Nucleus accumbens (tissue), 56 donors: Measurements from ENCODE around the gene DBNL.
A peak's percentile ranks its signal among the peaks of the same experiment; 100 is the strongest.

Experiments
- DNase-seq, 56 donors: peaks; one replicate each; lab custom pipeline; 2025; lab: John Stamatoyannopoulos, UW

The DBNL gene

DNA sequence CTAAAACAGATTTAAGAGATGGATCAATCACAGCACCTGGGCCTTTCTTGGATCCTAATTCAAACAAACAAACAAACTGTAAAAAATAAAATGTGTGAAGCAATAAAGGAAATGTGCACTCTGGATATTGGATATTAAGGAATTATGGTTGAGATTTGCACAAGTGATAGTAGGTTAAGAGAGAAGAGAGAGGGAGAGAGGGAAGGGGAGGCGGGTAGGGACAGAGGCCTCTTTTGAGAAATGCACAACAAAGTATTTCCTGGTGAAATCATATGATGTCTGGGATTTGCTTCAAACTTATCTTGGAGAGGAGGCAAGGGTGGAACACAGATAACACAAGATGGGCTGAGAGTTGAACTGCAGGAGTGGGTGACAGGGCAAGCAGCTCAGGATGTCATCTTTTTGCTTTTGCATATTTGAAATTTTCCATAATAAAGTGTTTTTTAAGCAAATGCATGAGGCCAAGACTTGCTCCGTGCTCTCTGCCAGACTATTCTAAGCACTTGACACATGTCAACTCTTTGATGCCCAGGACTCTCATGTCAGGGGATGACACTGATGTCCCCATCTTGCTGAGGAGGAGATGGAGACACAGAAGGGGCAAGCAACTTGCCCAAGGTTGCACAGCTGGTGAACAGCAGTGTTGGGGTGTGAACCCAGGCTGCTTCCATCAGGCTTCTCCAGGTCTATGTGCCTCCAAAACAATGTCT, 50.5 kb downstream of the DBNL start:
- no peak for DNase-seq

DNA sequence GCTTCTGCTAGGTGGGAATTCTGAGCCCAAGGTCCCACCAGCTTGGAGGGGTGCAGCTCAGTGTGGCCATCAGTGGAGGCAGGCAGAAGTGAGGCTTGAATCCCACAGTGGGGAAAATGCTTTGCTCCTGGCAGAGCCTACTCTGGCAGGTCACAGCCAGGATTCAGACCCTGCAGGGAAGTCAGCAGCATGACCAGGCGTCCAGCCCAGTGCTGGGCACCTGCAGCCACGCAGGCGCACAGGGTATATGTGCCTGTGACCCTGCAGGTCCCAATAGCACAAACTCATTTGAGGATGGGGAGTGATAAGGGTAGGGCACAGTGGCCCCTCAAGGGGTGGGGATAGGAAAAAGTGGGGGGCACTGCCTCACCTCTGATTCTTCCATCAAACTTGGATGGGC, 51.3 kb downstream of the DBNL start:
- no peak for DNase-seq

DNA sequence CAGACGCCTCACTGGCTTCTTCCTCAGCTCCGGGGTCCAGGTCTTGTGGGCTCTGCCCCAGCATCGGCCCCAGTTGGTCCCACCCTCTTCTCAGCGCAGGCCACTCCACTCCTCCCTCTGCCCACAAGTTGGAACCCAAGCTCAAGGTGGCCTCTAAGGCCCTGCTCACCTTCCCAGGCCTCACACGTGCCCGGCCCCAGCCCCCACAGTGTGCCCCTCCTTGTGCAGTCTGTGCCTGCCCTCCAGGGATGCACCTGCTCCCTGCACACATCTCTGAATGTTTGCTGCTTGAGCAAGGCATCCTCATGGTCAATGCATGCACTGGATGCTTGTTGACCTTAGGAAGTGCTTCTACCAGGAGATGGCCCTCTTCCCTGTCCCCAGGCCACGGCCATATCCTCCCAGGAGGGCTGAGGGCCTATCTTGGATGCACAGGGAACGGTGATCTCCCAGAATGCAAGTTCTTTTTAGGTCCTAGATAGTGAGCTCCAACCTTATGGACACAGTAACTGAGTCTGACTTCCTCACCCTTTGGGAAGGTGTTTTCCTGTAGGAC, 51.9 kb downstream of the DBNL start:
- no peak for DNase-seq

DNA sequence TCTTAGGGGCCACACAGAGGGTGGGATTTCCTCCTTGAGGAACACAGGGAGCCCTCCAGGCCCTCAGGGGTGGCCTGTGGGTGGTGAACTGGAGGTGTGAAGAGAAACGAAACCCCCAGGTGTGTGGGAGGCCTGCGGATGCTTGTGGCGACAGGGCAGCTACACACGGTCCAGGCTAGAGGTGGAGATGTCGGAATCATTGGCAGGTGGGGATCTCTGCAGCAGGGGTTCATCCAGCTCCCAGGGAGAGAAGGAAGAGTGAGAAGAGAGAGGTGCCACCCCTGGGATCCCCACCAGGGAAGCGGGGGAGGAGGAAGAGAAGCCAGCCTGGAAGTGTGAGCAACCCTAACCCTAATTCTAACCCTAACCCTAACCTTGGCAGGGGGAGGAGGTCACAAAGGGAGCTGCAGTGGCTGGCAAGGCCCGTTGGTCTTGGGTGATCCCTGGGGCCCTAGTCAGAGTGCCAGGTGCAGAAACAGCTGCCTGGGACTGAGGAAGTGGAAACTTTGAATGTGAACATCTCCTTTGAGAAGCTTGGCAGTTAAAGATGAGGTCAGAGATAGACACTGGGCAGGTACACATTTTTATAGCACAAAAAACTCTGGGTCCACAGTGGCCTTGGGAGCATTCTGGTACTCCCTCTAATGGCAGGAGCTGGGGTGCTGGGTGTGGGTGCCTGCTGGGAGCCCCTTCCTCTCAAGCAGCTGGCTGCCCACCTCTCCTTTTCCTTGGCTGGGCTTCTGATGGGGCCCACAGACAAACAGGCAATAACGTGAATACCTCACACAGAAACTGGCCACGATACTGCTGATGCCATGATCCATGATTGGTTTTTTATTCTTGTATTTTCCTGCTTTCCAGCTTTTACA, 52.8 kb downstream of the DBNL start:
- no peak for DNase-seq

DNA sequence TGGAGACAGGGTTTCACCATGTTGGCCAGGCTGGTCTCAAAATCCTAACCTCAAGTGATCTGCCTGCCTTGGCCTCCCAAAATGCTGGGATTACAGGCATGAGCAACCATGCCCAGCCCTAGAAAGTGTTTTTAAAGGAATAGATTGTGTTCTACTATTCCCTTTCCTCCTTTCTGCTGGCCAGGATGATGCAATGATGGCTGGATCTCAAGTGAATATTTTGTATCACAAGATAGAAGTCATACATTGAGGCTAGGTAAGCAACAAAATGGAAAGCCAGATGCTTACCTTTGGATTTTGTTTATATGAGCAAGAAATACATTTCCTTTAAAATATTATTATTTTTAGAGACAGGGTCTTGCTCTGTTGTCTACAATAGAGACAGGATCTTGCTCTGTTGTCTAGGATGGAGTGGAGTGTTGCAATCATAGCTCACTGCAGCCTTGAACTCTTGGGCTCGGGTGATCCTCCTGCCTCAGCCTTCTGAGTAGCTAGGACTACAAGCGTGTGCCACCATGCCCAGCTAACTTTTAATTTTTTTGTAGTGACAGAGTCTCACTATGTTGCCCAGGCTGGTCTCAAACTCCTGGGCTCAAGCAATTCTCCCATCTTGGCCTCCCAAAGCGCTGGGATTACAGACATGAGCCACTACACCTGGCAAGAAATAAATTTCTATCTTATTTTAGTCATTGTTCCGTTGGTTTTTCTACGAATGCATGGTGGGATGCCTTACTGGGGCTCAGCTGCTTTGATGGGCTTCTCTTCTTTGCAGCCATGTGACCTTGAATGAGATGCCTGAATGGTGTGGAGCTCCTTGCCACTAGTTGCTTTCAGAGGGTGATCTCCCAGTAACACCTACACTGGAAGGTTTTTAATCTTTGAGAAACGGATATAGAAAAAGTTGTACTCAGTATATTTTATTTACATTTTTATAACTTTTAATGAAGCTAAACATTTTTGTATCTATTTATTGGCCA, 53.9 kb downstream of the DBNL start:
- DNase-seq = no peak

DNA sequence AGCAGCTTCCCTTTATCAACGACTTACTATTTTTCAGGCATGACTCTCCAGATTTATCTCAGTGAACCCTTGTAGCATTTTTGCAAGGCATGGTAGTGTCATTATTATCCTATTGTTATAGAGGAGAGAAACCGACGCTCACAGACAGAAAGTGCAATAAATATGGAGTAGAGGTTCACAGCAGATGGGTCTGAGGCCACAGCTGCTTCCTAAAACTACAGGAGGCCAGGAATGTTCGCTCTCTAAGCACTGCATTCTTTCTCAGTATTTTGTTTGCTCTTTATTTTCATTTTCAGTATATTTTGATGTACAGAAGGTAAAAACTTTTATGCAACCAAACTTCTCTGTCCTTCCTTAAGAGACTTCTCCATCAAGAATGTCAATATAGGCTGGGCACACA, 55.2 kb downstream of the DBNL start:
- no peak for DNase-seq

DNA sequence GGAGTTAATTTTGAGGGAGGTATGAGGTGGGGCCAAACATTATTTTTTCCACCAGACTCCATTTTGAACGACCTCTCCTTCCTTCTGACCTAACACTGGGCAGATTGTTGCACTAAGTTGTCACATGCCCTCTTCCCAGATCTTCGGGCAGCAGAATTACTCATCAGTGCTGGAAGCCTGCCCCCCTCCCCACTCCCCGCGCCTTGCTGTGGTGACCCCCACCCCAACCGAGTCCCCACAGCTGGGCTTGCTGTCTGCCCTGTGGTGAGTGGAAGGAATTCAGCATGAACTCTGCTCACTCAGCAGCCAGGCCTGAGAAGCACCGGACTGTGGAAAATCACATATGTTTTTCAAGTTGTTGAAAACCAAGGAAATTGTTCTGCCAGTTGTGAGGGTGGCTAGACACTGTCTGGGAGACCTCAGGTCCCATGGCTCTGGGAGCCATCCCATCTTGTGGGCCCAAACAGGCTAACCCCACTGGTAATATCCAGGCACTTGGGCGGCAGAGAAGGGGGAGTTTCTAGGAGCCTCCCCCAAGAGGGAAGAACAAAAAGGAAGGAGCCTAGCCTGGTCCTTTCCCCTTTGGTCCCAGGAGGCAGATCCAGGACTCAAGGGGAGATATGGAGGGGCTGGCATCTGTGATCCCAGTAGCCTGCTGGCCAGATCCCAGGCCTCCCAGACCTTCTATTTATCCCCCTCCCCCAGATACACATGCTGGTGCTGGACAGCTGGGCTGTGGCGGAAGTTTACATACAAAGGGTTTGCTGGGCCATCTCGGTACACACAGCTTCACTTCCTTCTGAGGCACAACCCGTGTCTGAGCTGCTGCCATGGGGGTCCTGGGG, 56.2 kb downstream of the DBNL start:
- peak in 11 of 56 donors; percentile 7 to 69 (median 37) for DNase-seq

DNA sequence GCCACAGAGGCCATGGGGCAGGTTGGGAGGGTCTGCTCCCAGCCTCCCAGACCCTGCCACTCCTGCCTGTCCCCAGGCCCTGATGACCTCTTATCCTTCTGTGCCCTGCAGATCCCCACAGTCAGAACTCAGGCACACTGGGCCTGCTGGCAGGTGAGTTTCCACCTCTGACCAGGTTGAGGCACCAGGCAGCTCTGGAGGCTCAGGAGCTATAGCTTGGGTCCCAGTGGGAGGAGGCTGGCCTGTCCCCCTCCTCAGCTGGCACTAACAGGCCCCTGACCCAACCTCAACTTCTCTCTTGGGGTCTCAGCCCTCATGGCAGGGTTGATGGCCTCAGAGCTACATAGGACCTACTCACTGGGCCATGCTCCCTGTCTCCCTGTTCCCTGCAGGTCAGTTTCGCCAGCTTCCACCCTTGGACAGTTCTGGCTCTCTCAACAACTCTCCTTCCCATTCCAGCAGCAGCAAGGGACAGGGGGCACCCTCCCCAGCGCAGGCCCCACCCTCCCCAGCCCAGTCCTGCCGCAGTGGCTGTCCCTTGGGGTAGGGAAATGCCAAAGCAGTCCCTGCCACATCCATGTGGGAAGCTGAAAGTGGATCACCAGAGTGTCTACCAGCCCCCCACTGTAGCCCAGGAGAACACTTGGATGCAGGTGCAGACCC, 56.9 kb downstream of the DBNL start:
- no peak for DNase-seq

DNA sequence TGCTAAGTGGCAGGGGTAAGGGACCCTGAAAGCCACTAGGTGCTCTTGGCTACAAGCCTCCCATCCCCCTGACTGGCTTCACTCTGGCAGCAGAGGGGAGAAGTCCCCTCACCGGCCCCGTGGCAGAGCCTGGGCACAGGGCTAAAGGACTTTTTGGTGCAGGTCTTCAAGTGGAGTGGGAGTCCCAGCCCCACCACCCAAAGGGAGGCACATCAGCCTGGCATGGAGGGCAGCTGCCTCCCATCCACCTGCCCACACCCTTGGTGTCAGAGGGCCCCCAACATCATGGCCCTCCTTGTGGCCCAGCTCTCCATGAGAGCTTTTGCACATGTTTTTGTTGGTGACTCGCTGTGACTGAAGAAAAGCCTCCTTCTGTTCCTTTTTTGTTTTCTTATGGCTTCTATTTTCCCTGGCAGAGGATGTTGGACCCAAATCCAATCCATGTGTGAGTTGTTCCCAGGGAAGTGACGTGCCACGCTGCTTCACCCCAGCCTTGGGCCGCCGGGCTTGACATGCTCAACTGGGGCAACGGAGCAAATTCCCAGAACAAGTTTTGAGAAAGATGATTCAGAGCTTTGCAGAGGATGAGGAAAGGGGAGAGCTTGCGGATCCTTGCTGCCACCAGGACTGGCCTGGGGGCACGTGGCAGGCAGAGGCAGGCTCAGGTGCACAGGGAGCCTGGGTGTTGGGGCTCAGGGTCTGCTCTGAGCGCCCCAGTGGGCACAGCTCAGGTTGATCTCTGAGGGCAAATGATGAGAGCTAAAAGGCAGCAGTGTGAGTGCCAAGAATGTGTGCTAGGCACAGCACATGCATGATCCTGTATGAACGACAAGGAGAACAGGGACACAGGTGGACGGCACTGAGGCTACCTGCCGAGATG, 57.7 kb downstream of the DBNL start:
- peak in 5 of 56 donors; percentile 22 to 48 (median 25) for DNase-seq

DNA sequence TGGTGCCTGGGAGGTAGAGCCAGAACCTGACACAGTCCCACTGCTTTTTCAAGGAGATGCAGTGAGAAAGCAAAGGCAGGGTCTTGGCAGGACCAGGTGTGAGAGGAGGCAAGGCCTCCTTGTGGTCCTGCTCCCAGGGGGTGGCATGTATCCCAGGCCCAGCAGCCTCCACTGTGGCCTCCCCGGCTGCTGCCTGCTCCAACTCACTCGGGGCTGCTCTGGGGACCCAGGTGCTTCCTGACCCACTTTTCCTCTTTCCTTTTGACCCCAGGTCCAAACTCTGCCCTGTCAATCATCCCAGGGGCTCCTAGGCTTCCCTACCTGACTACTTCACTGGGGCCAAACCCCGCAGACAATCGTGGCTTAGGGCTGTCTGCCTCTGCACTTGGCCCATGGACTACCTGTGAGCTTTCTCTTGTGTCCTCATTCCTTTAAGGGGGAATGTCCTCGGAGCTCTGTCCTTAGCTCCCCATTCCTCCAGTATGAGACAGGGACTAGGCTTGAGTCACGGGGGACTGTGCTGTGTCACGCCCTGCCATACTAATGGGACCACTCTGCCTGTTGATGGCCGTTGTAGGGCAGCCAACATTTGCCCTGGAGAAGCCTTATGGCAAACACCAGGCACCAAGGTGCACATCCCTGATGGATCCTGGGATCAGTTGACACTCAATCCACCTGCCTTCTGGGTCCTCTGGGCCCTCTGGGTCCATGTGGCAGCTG, 58.5 kb downstream of the DBNL start:
- no peak for DNase-seq

DNA sequence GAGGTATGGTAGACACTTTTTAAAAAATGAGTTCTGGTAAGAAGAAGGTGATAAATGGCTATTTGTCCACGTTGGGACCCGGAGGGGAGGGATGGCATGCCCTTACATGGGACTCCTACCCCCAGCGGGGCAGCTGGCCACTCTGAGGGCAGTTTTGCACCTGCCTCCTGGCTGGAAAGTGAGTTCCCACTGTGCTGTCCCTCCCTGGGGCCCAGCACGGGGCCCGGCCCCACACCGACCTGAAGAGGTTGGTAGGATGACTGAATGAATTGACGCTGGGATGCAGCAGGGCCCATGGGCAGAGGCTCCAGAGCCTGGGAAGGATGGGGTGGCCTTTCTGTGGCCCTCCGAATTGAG, 59.0 kb downstream of the DBNL start:
- DNase-seq = no peak

DNA sequence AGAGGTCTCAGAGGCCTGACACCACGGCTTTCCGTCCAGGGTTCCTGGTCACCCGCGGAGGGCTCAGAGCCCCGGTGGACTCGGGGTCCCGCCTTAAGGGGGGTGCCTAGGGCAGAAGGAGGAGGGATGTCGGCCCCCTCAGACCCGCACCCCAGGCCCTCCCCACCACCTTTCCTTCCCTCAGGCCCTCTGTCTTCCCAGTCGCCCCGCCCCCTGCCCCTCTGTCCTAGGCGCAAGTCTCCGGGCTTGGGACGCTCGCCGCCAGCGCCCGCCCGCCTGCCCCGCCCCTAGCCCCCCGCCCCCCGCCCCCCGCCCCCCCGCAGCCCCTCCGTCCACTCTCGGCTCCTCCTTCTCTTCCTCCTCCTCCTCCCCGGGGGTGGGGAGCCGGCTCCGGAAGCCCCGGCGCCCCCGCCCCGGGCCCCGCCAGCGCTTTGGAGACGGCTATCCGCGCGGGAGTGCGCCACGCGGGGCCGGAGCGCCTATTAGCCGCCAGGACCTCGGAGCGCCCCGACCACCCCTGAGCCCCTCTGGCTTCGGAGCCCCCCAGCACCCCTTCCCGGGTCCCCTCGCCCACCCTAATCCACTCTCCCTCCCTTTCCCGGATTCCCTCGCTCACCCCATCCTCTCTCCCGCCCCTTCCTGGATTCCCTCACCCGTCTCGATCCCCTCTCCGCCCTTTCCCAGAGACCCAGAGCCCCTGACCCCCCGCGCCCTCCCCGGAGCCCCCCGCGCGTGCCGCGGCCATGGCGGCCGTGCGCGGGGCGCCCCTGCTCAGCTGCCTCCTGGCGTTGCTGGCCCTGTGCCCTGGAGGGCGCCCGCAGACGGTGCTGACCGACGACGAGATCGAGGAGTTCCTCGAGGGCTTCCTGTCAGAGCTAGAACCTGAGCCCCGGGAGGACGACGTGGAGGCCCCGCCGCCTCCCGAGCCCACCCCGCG, 59.7 kb downstream of the DBNL start, which contains the start of gene AEBP1:
AEBP1 (plus strand) TSS at position 423 of the 937 bp plus-strand sequence; CDS start at position 744, 321 bp downstream.
- DNase-seq = peak in 1 of 56 donors; percentile 46

DNA sequence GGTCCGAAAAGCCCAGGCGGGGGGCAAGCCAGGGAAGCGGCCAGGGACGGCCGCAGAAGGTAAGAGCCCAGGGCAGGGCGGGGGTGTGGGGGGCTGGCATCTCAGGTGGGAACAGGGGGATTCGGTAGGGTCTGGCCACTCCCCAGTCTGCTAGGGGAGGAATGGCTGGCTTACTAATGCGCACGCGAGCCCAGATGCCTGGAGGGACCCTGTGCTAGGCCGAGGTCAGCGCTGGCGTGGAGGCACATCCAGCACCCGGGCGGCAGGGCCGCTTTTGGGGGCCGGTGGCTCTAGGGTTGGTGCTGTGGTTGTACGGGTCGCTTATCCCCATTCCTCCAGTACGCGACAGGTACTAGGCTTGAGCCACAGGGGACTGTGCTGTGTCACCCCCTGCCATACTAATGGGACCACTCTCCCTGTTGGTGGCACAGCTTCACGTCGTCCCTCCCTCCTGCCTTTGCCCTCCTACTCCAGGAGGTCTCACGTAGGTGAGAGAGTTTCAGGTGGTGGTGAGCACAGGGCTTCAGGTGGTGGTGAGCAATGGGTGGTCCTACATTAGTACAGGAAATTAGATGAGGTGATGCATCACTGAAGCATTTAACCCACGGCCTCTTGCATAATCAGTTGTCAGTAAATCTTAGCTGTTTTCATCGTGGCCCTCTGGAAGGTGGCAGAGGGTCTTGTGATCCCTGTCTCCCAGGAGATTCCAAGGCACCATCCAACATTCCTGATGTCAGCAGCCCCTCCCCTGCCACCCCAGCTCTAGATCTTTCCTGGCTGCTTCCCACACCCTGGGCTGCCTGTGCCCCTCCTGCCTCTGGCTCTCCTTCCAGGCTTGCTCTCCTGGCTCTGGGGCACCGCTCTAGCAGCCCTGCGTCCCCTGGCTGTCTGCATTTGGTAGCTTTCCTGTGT, 60.6 kb downstream of the DBNL start:
- DNase-seq = peak in 38 of 56 donors; percentile 14 to 77 (median 48)

DNA sequence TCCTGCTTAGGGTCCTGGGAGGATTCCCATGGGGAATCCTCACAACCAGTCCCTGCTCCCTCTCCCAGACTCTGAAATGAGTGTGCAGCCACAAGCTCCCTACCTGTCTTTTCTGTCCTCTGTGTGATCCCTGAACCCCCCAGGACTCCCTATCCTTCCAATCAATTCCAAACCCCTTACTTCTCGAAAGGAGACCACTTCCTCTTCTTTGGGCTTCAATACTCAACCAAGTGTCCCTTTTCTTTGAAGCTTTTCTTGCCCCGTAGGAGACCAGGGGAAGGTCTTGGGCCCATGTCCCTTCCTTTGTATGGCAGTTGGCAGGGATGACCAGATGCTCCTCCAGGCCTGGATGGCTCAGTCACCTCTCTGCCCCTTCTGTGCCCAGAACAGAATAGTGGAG, 61.3 kb downstream of the DBNL start:
- DNase-seq = no peak
